ENCODE results near the gene HACE1.

GRCh38 chr6:104711371-104711770 lies 148.3 kb downstream of the HACE1 start:
- TF ChIP-seq, protein P1, sequence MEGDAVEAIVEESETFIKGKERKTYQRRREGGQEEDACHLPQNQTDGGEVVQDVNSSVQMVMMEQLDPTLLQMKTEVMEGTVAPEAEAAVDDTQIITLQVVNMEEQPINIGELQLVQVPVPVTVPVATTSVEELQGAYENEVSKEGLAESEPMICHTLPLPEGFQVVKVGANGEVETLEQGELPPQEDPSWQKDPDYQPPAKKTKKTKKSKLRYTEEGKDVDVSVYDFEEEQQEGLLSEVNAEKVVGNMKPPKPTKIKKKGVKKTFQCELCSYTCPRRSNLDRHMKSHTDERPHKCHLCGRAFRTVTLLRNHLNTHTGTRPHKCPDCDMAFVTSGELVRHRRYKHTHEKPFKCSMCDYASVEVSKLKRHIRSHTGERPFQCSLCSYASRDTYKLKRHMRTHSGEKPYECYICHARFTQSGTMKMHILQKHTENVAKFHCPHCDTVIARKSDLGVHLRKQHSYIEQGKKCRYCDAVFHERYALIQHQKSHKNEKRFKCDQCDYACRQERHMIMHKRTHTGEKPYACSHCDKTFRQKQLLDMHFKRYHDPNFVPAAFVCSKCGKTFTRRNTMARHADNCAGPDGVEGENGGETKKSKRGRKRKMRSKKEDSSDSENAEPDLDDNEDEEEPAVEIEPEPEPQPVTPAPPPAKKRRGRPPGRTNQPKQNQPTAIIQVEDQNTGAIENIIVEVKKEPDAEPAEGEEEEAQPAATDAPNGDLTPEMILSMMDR (IDR thresholded peaks at IDR 0.05), result no peak
- TF ChIP-seq TCF7L2 (IDR thresholded peaks at IDR 0.05; ENCODE audit: low read depth, low read length), result no peak
